NAMALWA (cell line): ENCODE results near the gene ME1.

Experiments
- DNase-seq: peaks from one replicate; pipeline ENCODE4 v3.0.0-alpha.2; 2015; ENCODE audit warnings: low spot score

ME1 gene

DNA sequence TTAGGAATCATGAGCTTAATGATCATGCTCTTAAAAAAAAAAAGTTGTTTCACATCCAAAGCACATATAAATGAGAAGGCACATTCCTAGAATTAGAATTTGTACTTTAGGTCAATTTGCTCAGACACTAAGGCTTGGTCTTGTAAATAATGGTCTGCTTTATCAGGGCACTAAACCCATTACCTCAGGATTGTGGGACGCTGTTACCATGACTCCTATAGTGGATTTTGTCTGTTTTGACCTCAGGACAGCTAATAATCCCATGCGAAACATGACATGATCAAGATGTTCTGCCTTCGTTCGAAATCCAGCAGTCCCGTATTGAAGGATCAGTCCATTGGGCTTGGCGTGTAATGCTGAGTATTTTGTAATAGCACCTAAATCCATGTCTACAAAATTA lies 240.2 kb downstream of the ME1 start:
- DNase-seq = no peak

GRCh38 chr6:83188501-83188900 lies 242.3 kb downstream of the ME1 start:
- no peak for DNase-seq

DNA sequence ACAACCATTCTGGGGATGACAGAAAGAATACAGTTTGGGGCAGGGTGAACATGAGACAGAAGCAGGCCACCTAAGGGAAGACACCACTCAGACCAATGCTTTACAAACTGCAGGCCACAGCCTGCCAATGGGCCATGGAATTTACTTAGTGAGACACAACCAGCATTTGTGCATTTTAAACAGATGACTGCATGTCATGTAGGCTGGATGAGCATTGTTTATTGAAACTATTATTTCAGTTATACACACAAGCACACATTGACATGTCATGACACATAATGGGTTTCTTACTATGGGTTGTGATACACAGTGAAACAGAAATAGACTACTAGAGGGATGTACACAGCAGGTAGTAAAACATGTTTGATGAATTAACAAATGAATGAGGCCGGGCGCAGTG lies 245.8 kb downstream of the ME1 start:
- no peak for DNase-seq

DNA sequence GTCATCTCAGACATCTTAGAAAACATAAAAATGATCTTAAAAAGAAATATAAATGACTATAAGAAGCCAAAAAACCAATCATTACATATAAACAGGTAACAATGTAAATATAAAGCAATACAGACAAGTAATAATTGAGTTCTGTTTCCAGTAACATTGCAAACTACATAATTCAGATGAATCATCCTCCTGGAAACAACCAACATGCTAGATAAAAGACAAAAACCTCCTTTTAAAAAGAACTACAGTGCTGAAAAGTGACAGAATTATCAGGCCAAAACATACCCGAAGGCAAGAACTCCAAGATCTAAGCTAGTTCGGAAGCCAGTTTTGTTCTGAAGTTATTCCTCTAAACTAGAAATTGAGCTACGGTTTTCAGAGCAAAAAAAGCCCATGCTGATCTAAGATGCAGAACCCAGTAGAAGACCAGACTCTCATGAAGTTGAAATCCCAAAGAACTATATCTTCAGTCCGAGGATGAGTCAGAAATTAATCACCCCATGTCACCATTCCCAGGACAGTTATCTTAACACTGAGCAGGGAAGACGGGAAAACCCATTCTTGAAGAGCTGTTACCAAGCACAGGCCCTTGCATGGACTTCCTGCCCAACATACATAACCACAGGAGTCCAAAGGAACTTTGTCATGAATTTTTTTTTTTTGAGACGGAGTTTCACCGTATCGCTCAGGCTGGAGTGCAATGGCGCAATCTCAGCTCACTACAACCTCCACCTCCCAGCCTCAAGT lies 247.6 kb downstream of the ME1 start:
- DNase-seq = no peak

GRCh38 chr6:83182114-83182513 lies 248.7 kb downstream of the ME1 start:
- no peak for DNase-seq

DNA sequence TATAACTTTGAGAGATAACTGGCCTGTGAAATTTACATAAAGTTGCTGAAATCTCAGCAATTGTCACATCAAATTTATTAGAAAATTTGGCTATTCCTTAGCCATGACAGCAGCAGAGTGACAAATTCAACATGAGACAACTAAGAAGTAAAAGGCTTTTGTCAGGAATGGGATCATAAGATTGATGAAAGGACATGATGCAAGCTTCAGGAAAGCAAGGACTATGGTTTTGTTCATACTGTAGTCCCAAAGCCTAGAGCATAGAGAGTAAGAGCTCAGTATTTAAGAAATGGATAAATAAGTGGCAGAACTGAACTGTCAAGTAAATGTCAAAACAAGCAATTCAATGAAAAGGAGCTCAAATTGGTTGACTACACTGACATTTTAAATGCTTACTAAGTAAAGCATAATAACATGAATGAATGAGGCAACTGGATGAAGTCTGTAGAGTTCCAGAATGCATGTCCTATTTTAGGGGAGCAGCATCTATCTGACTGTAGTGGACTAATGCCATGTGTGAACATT lies 250.4 kb downstream of the ME1 start:
- DNase-seq = no peak

GRCh38 chr6:83176246-83176645 lies 254.6 kb downstream of the ME1 start:
- DNase-seq = no peak

GRCh38 chr6:83169511-83169910 lies 261.3 kb downstream of the ME1 start:
- DNase-seq = no peak

GRCh38 chr6:83169106-83169505 lies 261.7 kb downstream of the ME1 start:
- DNase-seq = no peak

DNA sequence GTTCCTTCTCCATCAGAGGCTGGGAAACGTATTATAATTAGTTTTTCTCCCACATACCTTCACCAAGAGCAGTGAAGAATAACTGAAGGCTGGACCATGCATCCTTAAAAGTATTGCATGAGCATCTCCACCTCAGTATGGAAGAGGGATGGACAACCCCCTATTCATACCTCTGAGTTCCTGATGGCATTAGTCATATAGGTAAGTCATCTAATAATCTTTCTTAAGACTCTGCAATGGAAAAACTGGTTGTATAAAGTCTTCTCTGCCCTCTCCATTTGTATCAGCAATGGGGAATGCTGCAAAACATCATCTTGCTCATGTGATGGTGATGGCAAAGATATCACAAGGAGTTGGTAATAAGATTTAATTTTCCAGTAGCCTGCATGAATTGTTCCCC lies 262.3 kb downstream of the ME1 start:
- DNase-seq = no peak

- DNase-seq = no peak
Measured at GRCh38 chr6:83167726-83168278, 263.0 kb downstream of the ME1 start.
